ENCODE results near the gene GARIN3. TPM values are rescaled to one million over a fixed set of nuclear protein-coding genes. Genes with fewer than 3 reads are reported as not detected.
A peak's percentile ranks its signal among the peaks of the same experiment; 100 is the strongest.
"Not testable (repeated sequence)": the region's sequence is repeated elsewhere in the genome, so short reads cannot be mapped to it uniquely, and the experiment has no call there.

GARIN3 gene
- total RNA-seq, 1 experiment from 2014 or later = not detected

- H3K18ac ChIP-seq (ENCODE audit: insufficient read length, low read depth, low read length) = no peak overlapping the region
- no peak overlapping the region for H4K5ac ChIP-seq (ENCODE audit: insufficient read length, low read depth, low read length)
- no peak overlapping the region for H2AFZ ChIP-seq (ENCODE audit: low read length)
- H2BK12ac ChIP-seq (ENCODE audit: insufficient read length, low read depth, low read length) = no peak overlapping the region
- H2BK5ac ChIP-seq (ENCODE audit: insufficient read length, low read length) = no peak overlapping the region
- no peaks in the 10 kb centered on the region for H3K9me3 ChIP-seq (ENCODE audit: control insufficient read depth, low read depth, low read length)
- H3K36me3 Mint-ChIP-seq (ENCODE audit: insufficient read depth in 1 of 3, low read depth in 3 of 3) = no peaks in the 10 kb centered on the region
- no peak overlapping the region for H3K56ac ChIP-seq (ENCODE audit: insufficient read length, low read depth, low read length)
- no peaks in the 10 kb centered on the region for H3K4me1 ChIP-seq (ENCODE audit: insufficient read depth, low read length)
- H3K79me2 ChIP-seq (ENCODE audit: insufficient read depth, low read length) = 0 out of 2 replicates have a peak, but pooled peaks cover 1% of the 10 kb centered on the region
- no peak overlapping the region for H3K4ac ChIP-seq (ENCODE audit: low read depth, low read length)
- H3K4me2 ChIP-seq (ENCODE audit: insufficient read depth, insufficient read length, low read length) = no peak overlapping the region
- no peak overlapping the region for H2BK120ac ChIP-seq (ENCODE audit: low read depth, low read length, poor library complexity, severe bottlenecking)
- WGBS (ENCODE audit: extremely low coverage, insufficient read length, low lambda C conversion rate) = no CpG with 5 or more reads among the region's 5 CpGs
- no peak overlapping the region for H3K4me3 Mint-ChIP-seq
- H4K91ac ChIP-seq (ENCODE audit: insufficient read length, low read depth, low read length) = no peak overlapping the region
- no peak overlapping the region for H3K9ac ChIP-seq (ENCODE audit: extremely low read depth, insufficient read length, low read length)
- H4K8ac ChIP-seq (replicated peaks; ENCODE audit: insufficient read length, low read depth, low read length) = no peak overlapping the region
- no peaks in the 10 kb centered on the region for H4K20me1 ChIP-seq (ENCODE audit: control insufficient read depth, insufficient read depth, insufficient read length)
- no peak overlapping the region for H3K23ac ChIP-seq (ENCODE audit: insufficient read length, low read depth, low read length)
- H2BK20ac ChIP-seq (ENCODE audit: low read depth, low read length, poor library complexity, severe bottlenecking) = no peak overlapping the region
- TF ChIP-seq, protein P1, sequence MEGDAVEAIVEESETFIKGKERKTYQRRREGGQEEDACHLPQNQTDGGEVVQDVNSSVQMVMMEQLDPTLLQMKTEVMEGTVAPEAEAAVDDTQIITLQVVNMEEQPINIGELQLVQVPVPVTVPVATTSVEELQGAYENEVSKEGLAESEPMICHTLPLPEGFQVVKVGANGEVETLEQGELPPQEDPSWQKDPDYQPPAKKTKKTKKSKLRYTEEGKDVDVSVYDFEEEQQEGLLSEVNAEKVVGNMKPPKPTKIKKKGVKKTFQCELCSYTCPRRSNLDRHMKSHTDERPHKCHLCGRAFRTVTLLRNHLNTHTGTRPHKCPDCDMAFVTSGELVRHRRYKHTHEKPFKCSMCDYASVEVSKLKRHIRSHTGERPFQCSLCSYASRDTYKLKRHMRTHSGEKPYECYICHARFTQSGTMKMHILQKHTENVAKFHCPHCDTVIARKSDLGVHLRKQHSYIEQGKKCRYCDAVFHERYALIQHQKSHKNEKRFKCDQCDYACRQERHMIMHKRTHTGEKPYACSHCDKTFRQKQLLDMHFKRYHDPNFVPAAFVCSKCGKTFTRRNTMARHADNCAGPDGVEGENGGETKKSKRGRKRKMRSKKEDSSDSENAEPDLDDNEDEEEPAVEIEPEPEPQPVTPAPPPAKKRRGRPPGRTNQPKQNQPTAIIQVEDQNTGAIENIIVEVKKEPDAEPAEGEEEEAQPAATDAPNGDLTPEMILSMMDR (conservative IDR thresholded peaks at IDR 0.05) = no peak
- DNase-seq = no peak
- no peaks in the 10 kb centered on the region for H3K27me3 ChIP-seq (ENCODE audit: insufficient read depth, low read length)
- H3K27ac ChIP-seq (ENCODE audit: insufficient read length, low read depth, low read length) = no peak overlapping the region
- no peaks in the 10 kb centered on the region; the same call in 1 of the 2 replicates for H3K27me3 Mint-ChIP-seq (ENCODE audit: low read depth)
- no peak overlapping the region for H3K14ac ChIP-seq (ENCODE audit: insufficient read depth, low read length)
- H3K27ac Mint-ChIP-seq = peak overlapping the region in 1 of 3 experiments; percentile 14; a peak in 1 of 7 replicates
- no peak overlapping the region for H2BK15ac ChIP-seq (ENCODE audit: low read depth, low read length)
- no peak overlapping the region for H3T11ph ChIP-seq (ENCODE audit: low read length)
- H3K9me3 Mint-ChIP-seq = no peaks in the 10 kb centered on the region
- no peaks in the 10 kb centered on the region for H3K79me1 ChIP-seq (ENCODE audit: insufficient read depth, low read depth, low read length, poor library complexity, severe bottlenecking)
- H3K23me2 ChIP-seq (ENCODE audit: insufficient read length, low read depth, low read length, poor library complexity, severe bottlenecking) = no peaks in the 10 kb centered on the region
- no peaks in the 10 kb centered on the region for H3K4me1 Mint-ChIP-seq
- H2AK5ac ChIP-seq (ENCODE audit: insufficient read length, low read length) = no peak overlapping the region
Measured at GRCh38 chr5:157212307-157212706, 46.2 kb upstream of the GARIN3 start.

GRCh38 chr5:157210652-157211051, 44.6 kb upstream of the GARIN3 start:
- H3K36me3 Mint-ChIP-seq (ENCODE audit: insufficient read depth in 1 of 3, low read depth in 3 of 3); H3K14ac ChIP-seq (ENCODE audit: insufficient read depth, low read length); H3K27ac ChIP-seq (ENCODE audit: insufficient read length, low read depth, low read length); H4K20me1 ChIP-seq (ENCODE audit: control insufficient read depth, insufficient read depth, insufficient read length); H3K27me3 ChIP-seq (ENCODE audit: insufficient read depth, low read length); H3K4me3 Mint-ChIP-seq; H3K23me2 ChIP-seq (ENCODE audit: insufficient read length, low read depth, low read length, poor library complexity, severe bottlenecking); H2BK120ac ChIP-seq (ENCODE audit: low read depth, low read length, poor library complexity, severe bottlenecking); H4K91ac ChIP-seq (ENCODE audit: insufficient read length, low read depth, low read length); H2AK5ac ChIP-seq (ENCODE audit: insufficient read length, low read length); H4K5ac ChIP-seq (ENCODE audit: insufficient read length, low read depth, low read length); H3K4me1 Mint-ChIP-seq; DNase-seq; H2BK20ac ChIP-seq (ENCODE audit: low read depth, low read length, poor library complexity, severe bottlenecking); H3K56ac ChIP-seq (ENCODE audit: insufficient read length, low read depth, low read length); H3K9me3 ChIP-seq (ENCODE audit: control insufficient read depth, low read depth, low read length); H3K79me2 ChIP-seq (ENCODE audit: insufficient read depth, low read length); H4K8ac ChIP-seq (replicated peaks; ENCODE audit: insufficient read length, low read depth, low read length); H3K4ac ChIP-seq (ENCODE audit: low read depth, low read length); H3K79me1 ChIP-seq (ENCODE audit: insufficient read depth, low read depth, low read length, poor library complexity, severe bottlenecking); H3K4me1 ChIP-seq (ENCODE audit: insufficient read depth, low read length); H3K27ac Mint-ChIP-seq; H3K9me3 Mint-ChIP-seq; H3T11ph ChIP-seq (ENCODE audit: low read length); H3K4me2 ChIP-seq (ENCODE audit: insufficient read depth, insufficient read length, low read length); H2BK5ac ChIP-seq (ENCODE audit: insufficient read length, low read length); H3K23ac ChIP-seq (ENCODE audit: insufficient read length, low read depth, low read length); H2BK15ac ChIP-seq (ENCODE audit: low read depth, low read length); H3K27me3 Mint-ChIP-seq (ENCODE audit: low read depth); H2BK12ac ChIP-seq (ENCODE audit: insufficient read length, low read depth, low read length); H3K9ac ChIP-seq (ENCODE audit: extremely low read depth, insufficient read length, low read length); H2AFZ ChIP-seq (ENCODE audit: low read length); H3K18ac ChIP-seq (ENCODE audit: insufficient read length, low read depth, low read length): not testable (repeated sequence)
- no CpG with 5 or more reads among the region's 1 CpG for WGBS (ENCODE audit: extremely low coverage, insufficient read length, low lambda C conversion rate)

Measured in H9 (cell line).